Measurements from ENCODE around the gene CCT7. TPM values are rescaled to one million over a fixed set of nuclear protein-coding genes. Genes with fewer than 3 reads are reported as not detected.

The CCT7 gene
- total RNA-seq (2014; rRNA removed; shearing (Covaris generic)), result 396 and 500 TPM in 2 replicates

DNA sequence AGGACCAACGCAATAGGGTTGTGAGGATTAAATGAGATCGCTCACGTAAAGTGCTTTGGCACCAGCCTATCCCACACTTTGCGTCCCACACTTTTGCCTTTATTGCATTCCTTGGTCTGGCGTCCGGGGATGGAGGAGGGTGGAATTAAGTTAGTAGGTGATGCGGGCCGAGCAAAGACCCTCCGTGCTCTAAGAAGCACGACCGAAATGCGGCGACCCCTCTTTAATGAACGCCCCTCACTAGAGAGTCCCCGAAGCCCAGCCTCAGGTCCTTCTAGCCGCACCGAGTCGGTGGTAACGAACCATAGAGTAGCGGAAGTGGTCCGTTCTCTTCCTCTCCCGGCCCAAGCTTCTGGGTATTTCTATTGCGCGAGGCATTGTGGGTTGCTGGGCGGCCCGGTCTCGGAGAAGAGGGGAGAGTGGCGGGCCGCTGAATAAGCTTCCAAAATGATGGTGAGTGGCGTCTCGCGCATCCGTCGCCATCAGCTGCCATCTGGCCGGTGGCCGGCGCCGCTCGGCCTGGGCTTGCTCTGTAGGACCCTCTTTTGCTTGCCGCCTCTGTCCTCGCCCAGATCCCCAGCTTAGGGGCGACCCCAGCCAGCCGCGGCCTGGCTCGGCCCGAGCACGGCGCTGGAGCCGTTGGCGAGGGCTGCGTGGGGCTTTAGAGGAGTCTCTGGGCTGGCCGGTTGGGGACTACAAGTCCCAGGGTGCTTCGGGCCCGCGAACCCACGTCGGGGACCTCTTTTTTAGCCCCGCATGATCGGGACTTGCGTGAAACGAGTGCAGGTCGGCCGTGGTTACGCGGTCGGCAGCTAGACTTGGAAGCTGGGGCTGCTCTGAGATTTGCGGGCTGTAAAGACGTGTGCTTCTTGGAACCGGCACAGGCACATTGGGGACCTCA lies at the start of gene CCT7:
Gene CCT7, plus strand, starts transcription at position 377 of the 901 bp plus-strand sequence. Its CDS starts 71 bp downstream, at position 448.
- peak; percentile 93 for DNase-seq (ENCODE audit: low read depth)

DNA sequence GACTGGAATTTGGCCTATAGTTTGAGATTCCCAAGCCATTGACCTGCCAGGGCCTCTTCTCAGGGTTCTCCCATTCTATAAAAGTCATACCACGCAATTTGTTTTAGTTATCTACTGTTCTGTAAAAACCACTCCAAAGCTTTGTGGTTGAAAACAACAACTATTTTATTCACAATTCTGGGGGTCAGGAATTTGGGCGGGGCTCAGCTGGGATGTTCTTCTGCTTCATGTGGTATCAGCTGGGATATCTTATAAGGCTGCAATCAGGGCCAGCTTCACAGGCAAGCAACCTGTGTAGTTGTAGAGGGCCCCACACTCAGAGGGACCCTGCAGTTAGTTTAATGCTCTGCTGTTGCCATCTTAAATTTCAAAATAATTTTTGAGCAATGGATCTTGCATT lies 48.1 kb upstream of the CCT7 start:
- DNase-seq (ENCODE audit: low read depth), result no peak

DNA sequence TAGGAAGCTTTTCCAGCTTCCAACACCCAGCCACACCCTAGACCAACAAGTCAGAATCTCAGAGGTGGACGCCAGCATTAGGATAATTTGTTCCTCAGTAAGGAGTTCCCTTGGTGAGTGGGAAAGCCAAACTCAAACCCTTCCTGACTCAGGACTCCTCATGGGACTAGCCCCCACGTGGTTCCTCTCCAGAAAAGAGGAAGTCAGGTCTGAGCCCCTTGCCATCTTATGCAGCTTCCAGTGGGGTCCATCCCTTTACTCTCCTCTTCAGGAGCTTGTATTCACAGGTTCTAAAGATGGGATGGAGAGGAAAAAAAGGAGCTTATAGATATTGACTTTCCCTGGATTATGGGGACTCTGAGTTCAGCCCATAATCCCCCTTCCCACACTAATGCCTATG lies 46.6 kb upstream of the CCT7 start:
- DNase-seq (ENCODE audit: low read depth), result no peak

DNA sequence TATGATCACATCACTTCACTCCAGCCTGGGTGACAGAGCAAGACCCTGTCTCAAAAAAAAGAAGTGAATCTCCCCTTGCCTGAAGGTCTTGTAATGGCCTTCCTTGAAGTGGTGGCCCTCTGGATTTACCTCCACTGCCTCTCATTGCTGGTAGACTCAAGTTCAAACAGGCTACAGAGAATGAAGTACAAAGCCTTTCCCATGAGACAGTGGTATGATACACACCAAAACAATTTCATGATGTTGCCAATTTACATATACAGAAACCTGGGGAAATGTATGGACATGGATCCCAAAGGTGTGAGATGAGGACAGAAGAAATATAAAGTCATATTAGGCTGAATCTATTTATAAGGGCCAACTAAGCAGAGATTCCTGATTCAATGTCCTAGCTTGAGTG lies 36.5 kb upstream of the CCT7 start:
- DNase-seq (ENCODE audit: low read depth), result no peak

DNA sequence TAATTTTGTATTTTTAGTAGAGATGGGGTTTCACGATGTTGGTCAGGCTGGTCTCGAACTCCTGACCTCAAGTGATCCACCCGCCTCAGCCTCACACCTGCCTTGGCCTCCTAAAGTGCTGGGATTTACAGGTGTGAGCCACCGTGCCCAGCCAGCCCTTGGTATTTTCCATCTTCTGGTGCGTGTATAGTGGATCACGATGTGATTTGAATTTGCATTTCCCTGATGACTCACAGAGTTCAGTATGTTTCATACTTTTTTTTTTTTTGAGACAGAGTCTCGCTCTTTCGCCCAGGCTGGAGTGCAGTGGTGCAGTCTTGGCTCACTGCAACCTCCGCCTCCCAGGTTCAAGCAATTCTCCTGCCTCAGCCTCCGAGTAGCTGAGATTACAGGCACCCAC lies 33.8 kb upstream of the CCT7 start:
- peak; percentile 36 for DNase-seq (ENCODE audit: low read depth)

DNA sequence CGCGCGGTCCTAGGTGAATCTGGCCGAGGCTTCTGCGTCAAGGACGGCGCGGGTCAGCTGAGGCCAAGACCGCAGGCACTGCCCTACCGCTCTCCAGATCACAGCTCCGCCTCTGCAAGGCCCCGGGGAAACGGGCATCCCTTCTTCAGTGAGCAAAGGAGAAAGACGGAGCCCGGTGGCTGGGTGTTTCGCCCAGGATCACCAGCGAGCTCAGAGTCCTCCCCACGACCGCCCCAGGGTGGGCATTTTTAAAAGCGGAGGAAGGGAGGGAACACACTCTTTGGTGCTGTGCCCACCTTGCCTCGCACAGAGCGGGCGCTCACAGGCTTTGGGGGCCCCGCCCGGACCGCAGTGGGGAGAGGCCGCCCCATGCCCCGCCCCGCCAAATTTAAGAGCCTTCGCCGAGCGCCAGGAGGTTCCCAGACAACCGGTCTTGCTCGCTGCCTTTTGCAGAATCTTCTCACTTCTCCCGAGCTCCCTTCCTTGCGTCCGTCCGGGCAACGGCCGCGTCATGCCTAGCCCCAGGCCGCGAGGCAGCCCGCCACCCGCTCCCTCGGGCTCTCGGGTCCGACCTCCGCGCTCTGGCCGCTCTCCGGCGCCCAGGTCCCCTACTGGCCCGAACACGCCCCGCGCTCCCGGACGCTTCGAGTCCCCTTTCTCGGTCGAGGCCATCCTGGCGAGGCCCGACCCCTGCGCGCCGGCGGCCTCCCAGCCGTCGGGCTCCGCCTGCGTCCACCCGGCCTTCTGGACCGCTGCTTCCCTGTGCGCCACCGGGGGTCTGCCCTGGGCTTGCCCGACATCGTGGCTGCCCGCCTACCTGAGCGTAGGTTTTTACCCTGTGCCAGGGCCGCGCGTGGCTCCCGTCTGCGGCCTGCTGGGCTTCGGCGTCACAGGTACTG lies 31.7 kb upstream of the CCT7 start, which contains the start of gene NOTO:
Gene NOTO, plus strand, starts transcription at position 419 of the 899 bp plus-strand sequence. Its CDS starts 93 bp downstream, at position 512.
- peak; percentile 32 for DNase-seq (ENCODE audit: low read depth)

DNA sequence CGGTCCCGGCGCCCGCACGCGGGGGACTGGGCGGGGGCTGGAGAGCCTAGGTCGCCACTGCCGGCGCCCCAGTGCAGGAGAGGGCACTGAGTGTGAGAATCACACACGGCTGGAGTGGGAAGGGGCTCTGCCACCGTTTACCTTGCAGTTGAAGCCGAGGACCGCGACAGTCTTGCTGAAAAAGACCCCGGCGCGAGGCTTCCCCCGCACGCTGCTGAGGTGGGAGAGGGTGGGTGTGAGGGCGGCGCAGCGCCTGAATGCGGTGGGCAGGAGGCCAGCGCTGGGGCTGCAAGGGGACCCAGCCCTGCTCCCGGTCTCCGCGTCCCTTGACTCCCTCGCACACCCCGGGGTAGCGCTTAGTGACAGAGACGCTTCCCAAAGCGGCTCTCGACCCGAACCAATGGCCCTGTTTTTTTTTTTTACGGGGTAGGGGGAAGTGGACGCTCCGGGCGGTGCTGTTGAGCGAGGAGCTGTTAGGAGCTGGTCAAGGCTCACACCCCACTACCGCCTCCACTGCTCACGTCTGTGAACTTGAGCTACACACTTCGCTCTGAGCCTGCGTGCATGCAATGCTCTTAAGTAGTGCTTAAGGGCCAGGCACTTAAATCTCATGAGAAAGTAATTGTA lies 30.9 kb upstream of the CCT7 start:
- DNase-seq (ENCODE audit: low read depth), result no peak

DNA sequence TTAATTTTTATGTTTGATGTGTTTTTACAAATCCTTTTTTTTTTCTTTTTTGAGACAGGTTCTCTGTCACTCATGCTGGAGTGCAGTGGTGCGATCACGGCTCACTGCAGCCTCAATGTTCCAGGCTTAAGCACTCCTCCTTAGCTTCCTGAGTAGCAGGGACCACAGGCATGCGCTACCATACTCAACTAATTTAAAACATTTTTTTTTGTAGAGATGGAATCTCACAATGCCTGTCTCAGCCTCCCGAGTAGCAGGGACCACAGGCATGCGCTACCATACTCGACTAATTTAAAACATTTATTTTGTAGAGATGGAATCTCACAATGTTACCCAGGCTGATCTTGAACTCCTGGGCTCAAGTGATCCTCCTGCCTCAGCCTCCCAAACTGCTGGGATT lies 28.5 kb upstream of the CCT7 start:
- DNase-seq (ENCODE audit: low read depth), result no peak

DNA sequence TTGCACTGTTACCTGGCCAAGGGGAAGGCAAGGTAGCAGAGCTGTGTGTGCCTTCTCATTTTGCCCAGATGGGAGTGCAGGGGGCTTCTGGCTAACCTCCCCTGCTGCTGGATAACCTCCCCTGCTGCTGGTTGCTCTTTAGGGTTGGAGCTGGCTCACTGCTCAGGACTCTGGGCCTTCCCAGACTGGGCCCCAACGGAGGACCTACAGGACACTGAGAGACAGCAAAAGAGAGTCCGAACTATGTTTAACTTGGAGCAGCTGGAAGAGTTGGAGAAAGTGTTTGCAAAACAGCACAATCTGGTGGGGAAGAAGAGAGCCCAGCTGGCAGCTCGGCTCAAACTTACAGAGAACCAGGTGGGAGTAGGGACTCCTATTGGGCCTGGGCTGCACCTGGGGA lies 25.9 kb upstream of the CCT7 start:
- DNase-seq (ENCODE audit: low read depth), result no peak

DNA sequence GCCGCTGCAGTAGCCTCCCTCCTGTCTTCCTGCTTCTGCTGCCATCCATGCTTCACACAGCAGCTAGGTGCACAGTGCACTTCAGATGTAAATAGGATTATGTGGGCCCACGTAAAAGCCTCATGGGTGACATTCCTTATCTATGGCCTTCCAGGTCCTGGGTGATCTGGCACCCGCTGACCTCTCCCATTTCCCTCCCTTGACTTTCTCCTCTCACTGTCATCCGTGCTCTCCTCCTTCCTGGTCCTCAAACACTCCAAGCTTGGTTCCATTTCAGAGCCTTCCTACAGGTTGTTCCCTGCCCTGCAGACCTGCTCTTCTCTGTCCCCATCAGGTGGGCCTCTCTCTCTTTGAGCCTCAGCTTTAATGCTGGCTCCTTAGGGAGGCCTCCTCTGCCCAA lies 24.1 kb upstream of the CCT7 start:
- DNase-seq (ENCODE audit: low read depth), result no peak

DNA sequence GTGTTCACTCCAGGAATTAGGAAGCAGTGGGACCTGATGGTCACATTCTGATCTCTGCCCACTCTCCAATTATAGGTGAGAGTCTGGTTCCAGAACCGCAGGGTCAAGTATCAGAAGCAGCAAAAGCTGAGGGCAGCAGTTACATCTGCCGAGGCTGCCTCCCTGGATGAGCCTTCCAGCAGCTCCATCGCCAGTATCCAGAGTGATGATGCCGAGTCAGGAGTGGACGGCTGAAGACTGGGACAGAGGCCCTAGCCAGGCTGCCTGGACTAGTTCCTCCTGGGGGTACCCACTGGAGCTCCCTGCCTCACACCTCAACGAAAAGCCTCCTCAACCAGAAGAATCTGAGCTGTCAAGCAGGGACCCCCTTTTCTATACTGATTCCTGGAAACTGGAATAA lies 23.4 kb upstream of the CCT7 start:
- no peak for DNase-seq (ENCODE audit: low read depth)

DNA sequence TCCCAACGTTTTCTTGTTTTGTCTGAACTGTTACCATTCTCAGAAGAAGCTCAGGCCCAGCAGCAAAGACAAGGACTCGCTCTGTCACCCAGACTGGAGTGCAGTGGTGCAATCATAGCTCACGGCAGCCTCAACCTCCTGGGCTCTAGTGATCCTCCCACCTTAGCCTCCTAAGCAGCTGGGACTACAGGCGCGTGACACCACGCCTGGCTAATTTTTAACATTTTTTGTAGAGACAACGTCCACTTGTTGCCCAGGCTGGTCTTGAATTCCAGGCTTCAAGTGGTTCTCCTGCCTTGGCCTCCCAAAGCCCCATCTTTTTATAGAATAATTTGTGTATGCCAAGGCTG lies 22.0 kb upstream of the CCT7 start:
- no peak for DNase-seq (ENCODE audit: low read depth)

DNA sequence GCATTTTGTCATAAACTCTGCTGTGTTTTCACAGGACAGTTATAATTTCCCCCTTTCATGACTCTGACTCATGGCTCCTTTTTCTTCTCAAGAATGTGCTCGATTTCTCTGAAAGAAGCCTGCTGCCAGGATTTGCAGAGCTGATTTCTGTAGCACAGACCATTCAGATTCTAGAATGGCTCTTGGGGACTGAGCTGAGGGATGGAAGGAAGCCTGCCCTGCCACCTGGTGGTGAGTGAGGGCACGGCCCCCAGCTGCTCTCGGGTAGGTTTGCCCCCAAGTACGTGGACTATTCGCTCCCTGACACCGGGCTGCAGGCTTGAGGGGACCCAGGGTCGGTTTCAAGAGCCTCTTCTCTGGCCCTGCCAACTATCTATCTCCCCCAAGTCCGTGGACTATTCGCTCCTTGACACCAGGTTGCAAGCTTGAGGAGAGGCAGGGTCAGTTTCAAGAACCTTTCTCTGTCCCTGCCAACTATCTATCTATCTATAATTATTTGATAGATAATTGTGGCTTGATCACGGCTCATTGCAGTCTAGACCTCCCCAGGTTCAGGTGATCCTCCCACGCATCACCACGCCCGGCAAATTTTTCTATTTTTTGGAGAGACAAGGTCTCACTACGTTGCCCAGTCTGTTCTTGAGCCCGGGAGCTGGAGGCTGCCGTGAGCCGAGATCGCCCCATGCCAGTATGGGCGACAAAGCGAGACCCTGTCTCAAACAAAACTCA lies 21.5 kb upstream of the CCT7 start:
- peak; percentile 72 for DNase-seq (ENCODE audit: low read depth)

DNA sequence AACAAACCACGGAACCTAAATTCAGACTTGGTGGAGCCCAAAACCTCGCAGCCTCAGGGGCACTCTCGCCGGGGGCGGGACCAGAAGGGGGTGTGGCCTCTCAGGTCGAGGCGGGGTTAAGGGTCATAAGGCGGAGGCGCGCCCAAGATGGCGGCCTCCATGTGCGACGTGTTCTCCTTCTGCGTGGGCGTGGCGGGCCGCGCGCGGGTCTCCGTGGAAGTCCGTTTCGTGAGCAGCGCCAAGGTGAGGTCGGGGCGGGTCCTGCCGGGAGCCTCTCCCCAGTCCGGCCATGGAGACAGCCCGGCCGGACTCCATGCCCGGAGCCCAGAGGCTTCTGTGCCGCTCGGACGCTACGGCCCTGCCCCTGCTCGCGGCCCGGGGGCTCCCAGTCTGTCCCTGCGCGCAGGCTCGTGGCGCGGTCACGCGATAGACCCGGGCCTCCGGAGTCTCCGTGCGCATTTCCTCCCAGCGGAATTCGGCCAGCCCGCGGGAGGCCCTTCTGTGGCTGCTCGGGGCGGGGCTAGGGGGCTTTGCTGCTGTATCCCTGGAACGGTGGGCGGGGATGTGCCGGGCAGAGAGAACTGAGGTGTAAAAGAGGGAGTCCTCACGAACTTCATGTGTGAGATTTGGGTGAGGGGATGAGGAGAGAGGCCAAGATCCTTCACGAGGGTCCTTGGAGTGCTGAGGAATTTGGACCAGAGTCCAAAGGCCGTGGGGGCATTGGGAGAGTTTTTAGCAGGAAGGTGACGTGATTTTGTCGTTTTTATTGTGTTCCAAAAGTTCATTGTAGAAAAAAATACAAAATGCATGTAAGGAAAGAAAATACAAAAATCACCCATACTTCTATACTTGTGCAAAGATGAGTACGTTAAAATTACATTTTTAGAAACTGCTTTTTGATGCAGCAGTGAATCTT lies 19.7 kb upstream of the CCT7 start, which contains the start of gene SMYD5:
Gene SMYD5, plus strand, starts transcription at position 126 of the 916 bp plus-strand sequence. Its CDS starts 22 bp downstream, at position 148.
- peak; percentile 81 for DNase-seq (ENCODE audit: low read depth)

DNA sequence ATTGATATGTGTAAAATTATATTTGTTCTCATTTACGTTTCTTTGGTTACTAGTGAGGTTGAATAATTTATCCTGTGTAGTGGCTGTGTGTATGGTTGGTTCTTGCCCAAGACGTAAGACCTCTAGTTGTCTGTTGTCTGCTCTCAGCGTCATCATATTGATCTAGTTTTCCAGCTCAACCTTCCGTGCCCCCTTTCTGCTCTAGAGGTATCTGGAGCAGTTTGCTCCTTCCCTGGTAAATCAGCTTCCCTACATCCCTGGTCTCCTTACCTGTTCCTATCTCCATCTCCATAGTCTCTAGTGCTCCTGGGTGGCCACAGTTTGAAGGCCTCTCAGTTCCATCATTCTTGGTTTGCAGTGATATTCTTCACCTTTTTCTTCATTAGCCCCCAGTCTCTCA lies 18.9 kb upstream of the CCT7 start:
- no peak for DNase-seq (ENCODE audit: low read depth)

DNA sequence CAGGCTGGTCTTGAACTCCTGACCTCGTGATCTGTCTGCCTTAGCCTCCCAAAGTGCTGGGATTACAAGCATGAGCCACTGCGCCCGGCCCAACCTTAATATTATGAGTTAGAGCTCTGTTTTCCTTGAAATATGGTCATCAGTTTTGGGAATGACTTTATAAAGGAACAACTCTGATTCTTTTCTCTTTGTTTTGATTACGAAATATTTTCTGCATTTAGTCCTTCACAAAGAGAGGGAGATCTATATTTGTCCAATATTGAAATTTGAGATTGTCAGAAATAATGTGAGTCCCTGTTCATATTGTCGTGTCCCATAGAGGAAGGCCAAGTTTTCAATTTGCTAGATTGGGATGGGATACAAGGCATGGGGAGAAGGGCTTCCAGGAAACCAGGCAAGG lies 16.9 kb upstream of the CCT7 start:
- DNase-seq (ENCODE audit: low read depth), result no peak

DNA sequence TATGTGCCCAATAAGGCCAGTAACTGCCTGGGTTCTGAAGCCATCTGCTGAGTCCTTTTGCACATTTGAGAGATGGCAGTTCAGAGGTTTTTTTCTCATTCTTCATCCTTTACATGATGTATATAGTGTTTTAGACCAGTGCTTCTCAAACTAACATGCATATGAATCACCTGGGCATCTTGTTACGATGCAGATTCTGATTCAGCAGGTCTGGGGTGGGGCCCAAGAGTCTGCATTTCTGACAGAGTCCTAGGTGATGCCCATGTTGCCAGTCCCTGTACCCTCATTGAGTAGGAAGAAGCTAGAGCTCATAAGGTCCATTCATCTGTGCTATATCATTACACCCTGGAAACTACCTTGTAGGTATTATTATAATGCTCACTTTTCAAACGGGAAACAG lies 16.3 kb upstream of the CCT7 start:
- DNase-seq (ENCODE audit: low read depth), result no peak

DNA sequence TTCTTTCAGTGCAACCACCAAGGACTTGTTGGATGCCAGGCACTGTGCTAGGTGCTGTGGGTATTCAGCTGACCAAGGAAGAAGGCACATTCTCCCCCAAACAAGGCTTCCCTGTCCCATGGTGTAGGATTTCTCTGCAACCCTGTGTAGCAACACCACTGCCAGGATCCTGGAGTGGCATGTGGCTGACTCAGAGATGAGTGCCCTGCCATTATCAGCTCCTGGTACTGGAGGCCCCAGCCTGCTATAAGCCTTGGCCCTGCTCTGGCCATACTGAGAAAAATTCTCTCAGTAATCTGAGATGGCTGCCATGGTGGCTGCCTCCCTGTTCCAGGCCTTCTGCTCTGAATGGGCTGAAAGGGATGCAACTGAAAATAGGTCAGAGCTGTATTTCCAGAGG lies 15.8 kb upstream of the CCT7 start:
- no peak for DNase-seq (ENCODE audit: low read depth)

DNA sequence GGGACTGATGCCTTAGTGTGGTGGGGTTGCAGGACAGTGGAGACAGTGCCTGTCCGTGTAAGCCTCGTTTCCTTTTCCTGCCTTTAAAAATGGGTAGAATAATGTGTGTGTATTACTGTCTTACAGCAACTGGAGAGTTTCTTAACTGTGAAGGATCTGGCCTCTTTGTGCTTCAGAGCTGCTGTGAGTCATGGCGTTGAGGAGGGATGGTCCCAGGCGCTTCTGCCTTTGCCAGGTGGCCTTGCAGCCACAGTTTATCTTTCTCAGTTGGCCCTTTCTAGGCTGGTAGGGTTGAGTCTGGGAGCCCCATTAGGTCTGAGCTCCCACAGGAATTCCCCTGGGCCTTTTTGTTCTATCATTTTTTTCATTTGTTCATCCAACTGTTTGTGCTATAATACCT lies 10.3 kb upstream of the CCT7 start:
- no peak for DNase-seq (ENCODE audit: low read depth)
